ENCODE results near the gene FBXW4.

DNA sequence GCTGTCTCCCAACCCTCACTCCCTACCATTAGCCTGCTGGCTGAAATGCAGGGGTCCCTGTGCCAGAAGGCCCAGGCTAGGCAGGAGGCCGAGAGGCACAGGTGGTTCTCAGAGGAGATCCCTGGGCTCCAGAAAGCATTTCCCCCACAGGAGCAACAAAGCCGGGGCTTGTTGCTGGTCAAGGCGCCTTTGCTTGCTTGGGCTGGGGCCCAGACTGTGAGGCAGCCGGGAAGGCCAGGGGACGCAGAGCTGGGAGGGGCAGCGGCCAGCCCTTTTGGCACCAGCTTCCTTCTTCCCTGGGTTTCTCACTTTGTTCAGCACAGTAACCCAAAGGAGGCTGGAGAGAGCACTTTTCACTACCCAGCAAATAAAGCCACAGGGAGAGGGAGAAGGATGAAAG, 48.6 kb downstream of the FBXW4 start:
- TF ChIP-seq, protein P1, sequence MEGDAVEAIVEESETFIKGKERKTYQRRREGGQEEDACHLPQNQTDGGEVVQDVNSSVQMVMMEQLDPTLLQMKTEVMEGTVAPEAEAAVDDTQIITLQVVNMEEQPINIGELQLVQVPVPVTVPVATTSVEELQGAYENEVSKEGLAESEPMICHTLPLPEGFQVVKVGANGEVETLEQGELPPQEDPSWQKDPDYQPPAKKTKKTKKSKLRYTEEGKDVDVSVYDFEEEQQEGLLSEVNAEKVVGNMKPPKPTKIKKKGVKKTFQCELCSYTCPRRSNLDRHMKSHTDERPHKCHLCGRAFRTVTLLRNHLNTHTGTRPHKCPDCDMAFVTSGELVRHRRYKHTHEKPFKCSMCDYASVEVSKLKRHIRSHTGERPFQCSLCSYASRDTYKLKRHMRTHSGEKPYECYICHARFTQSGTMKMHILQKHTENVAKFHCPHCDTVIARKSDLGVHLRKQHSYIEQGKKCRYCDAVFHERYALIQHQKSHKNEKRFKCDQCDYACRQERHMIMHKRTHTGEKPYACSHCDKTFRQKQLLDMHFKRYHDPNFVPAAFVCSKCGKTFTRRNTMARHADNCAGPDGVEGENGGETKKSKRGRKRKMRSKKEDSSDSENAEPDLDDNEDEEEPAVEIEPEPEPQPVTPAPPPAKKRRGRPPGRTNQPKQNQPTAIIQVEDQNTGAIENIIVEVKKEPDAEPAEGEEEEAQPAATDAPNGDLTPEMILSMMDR (IDR thresholded peaks at IDR 0.05): no peak
- TF ChIP-seq POLR2A (IDR thresholded peaks at IDR 0.05): no peak

Measured in uterus (tissue), 2 donors.